Stimulated activated CD4-positive, alpha-beta T cell treated with anti-CD3 and anti-CD28 coated beads, Interleukin-1b, Interleukin-23, amount 100 ng/mL, for 48 hours (primary cell): ENCODE data around the gene STMN3.
A peak's percentile ranks its signal among the peaks of the same experiment; 100 is the strongest.
"Not testable (repeated sequence)": the region's sequence is repeated elsewhere in the genome, so short reads cannot be mapped to it uniquely, and the experiment has no call there.

ENCODE experiments used
- DNase-seq: peaks from one replicate; pipeline ENCODE4 v3.0.0-alpha.2; 2020

The STMN3 gene

GRCh38 chr20:63675681-63676368 is 22.6 kb upstream of the STMN3 start:
- no peak for DNase-seq

DNA sequence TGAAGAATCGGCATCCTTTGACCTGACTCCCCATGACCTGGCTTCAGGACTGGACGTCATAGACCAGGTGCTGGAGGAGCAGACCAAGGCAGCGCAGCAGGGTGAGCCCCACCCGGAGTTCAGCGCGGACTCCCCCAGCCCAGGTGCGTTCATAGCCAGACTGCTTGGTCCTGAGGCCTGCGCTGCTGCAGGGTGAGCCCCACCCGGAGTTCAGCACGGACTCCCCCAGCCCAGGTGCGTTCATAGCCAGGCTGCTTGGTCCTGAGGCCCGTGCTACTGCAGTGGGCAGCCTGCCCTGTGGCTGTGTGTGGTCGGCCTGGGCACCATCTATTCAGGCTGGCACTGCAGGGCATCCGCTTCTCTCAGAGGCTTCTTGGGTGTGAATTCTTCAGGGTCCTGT is 20.7 kb upstream of the STMN3 start:
- DNase-seq: no peak

DNA sequence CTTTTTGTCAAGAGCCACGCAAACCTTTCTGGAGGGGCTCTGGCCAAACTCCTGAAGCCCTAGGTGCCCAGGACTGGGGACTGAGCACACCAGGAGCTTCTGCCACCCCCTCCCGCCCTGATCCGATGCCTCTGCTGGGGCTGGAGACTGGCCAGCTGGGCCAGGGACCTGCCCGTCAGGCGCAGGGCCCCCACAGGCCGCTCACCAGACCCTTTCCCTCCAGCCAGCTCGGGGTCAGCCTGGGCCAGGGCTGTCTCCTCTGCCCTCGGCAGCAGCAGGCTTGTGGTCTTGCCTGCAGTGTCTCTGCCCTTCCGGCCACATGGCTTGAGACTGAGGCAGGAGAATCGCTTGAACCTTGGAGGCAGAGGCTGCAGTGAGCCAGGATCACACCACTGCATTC is 19.4 kb upstream of the STMN3 start:
- DNase-seq: no peak

DNA sequence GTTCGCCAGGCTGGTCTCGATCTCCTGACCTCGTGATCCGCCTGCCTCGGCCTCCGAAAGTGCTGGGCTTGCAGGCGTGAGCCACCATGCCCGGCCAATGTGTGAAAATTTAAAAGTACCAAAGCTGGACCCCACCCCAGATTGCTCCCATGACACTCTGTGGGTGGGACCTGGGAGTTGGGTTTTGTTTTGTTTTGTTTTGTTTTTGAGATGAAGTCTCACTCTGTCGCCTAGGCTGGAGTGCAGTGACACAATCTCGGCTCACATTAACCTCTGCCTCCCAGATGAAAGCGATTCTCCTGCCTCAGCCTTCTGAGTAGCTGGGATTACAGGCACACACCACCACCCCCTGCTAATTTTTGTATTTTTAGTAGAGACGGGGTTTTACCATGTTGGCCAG is 18.5 kb upstream of the STMN3 start:
- DNase-seq: not testable (repeated sequence)

- no peak for DNase-seq
Observed at GRCh38 chr20:63668351-63668750, 15.1 kb upstream of the STMN3 start.

- no peak for DNase-seq
Observed at GRCh38 chr20:63667858-63668257, 14.6 kb upstream of the STMN3 start.

- no peak for DNase-seq
Observed at GRCh38 chr20:63665708-63666107, 12.5 kb upstream of the STMN3 start.

DNA sequence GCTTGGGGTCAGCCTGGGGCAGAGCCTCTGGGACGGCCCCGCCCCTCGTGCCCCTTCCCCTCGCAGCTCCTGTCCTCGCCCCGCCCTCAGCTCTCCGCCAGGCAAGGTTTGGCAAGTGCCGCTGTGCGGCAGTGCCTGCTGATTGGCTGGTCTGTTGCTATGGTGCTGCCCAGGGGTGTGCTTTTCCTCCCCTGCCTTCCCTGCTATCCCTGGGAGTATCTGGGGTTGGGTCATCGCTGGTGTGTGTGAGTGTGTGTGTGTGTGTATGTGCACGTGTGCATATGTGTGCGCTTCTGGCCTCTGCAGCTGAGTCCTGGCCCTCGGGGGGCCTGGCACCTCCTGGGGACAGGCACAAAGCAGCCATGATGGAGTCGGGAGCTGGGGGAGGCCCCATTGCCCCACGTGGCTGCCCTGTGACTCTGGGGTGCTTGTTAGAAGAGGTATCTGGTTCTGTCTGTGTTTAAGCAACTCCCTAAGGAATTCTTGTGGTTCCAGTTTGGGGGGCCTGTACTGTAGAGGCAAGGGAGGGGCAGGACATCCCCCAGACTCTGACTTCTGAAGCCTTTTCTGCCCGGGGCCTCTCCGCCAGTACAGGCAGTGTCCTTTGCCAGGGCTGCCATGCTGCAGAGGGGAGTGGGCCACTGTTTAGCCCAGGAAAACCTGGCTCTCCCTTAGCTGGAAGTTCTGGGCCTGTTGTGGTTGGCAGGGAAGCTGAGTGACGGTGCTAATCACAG is 11.8 kb upstream of the STMN3 start:
- DNase-seq: no peak

- no peak for DNase-seq
Observed at GRCh38 chr20:63664143-63664851, 11.1 kb upstream of the STMN3 start.

DNA sequence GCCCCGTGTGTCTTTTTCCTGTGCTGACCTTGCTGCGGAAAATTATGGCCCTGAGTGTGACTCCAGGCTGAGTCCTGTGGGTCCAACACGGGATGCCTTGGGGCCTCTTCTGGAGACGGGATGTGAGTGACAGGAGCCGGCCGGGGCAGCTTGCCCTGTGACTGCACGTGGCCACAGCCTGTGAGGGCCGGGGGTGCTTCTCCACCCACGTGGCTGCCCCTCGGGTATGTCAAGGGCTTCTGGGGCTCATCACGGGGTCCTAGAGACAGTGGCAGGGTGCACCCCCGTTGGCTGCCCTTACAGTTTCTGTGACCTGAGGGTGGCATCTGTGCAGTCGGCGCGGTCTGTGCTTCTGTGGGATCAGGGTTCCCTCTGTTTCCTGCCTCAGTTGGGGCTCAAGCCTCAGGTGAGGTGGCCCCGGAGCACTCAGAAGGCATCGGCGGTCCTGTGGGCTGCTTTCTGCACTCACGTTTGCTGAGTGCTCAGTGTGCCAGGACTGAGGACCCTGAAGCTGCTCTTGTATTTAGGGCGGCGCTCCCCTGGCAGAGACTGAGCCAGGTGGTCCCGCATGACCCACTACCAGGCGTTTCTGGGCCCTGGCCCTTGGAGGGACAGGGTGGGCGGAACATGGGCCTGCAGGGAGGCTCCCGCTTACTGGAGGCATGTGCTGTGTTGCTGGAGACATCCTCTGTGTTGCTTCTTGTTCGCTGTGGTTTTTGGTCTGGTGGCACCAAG is 10.3 kb upstream of the STMN3 start:
- DNase-seq: no peak

DNA sequence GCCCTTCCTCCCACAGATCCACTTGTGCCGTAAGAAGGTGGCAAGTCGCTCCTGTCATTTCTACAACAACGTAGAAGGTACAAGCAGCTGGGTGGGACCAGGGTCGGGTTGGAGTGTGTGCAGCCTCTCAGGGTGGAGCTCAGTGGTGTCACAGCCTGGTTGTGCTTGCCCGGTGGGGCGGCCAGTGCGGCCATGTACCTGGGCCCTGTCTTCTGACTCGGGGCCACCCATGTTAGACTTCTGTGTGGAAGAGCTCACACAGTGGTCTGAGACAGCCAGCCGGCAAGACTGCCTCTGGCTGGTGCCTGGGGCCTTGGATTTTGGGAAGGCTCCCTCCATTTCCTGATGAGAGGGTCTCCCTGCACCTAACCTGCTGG is 9.6 kb upstream of the STMN3 start:
- no peak for DNase-seq

- no peak for DNase-seq
Observed at GRCh38 chr20:63661959-63662812, 9.0 kb upstream of the STMN3 start.

DNA sequence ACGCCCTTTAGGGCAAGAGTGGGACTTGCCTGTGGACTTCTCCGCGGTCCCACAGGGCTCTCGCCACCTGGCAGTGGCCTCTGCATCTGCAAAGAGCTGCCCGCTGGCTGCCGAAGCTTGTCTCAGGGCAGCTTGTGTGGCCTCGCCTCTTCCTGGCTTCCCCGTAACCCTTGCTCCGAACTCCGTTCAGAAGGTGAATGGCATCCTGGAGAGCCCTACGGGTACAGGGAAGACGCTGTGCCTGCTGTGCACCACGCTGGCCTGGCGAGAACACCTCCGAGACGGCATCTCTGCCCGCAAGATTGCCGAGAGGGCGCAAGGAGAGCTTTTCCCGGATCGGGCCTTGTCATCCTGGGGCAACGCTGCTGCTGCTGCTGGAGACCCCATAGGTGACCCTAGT is 7.9 kb upstream of the STMN3 start:
- no peak for DNase-seq

GRCh38 chr20:63660622-63661021 is 7.4 kb upstream of the STMN3 start:
- no peak for DNase-seq

GRCh38 chr20:63660174-63660573 is 7.0 kb upstream of the STMN3 start:
- not testable (repeated sequence) for DNase-seq

DNA sequence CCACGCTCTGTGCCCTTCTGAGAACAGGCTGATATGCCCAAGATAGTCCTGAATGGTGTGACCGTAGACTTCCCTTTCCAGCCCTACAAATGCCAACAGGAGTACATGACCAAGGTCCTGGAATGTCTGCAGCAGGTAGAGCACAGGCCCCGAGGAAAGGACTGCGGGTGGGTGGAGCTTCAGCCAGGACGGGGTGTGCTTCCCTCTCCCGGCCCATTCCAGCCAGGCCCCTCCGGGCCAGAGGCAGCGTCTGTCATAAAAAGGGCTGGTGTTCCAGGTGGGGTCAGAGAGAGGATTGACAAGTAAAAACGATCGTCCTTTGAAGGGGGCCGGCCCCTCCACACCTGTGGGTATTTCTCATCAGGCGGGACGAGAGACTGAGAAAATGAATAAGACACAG is 6.1 kb upstream of the STMN3 start:
- no peak for DNase-seq

- DNase-seq: peak; percentile 38
Observed at GRCh38 chr20:63658749-63659187, 5.5 kb upstream of the STMN3 start.

DNA sequence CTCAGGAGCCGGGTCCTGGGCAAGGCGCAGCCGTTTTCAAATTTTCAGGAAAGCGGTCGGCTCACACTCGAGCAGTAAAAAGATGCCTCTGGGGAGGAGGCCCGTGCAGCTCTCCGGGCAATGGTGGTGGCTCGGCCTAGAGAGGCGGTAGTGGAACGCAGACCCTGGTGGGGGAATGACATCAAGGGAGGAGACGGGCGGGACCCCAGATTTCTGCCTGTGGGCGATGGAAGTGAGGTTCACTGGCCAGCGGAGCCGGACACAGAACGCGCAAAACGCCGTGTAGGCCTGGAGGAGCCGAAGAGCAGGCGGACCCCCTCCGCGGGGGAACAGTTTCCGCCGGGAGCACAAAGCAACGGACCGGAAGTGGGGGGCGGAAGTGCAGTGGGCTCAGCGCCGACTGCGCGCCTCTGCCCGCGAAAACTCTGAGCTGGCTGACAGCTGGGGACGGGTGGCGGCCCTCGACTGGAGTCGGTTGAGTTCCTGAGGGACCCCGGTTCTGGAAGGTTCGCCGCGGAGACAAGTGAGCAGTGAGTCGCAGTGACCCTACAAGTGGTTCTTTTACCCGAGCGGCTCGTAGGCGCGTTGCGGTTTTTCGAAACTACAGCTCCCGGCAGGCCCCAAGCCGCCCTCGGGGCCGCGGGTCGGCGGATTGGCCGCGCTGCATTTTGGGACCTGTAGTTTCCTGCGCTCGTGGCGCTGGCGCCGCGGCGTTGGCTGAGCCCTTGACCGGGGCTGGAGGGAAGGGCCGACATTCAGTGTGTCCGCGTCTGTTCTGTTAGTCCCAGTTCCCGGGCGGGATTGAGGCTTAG is 4.9 kb upstream of the STMN3 start, which contains the start of gene RTEL1:
TSS of gene RTEL1 (plus strand) at position 376 of the 812 bp plus-strand sequence. CDS start 1,091 bp downstream, outside the sequence.
- DNase-seq: peak; percentile 86

DNA sequence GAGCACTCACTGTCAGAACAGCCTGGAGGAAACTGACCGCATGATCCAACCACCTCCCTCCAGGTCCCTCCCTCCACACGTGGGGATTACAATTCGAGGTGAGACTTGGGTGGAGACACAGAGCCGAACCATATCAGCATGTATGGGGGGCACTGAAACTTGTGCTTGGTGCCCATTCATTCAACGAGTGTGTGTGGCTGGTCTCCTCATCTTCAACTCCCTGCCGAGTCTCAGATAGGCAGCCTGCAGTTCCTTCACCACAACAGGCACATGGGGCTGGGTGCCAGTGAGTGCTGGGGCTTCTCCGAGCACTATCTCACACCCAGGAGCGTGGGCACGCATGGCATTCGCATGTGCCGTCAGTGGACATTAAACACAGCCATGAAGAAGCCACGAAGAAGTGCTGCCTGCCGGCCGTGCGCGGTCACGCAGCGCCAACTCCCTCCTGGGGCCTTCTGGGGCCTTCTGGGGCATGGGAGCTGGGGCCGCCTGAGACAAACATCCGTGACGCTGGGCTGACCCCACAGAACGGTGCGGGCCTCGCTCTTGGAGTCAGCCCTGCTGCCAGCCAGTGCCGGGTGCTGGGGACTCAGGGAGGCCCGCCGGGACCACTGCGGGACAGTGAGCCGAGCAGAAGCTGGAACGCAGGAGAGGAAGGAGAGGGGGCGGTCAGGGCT is 4.2 kb upstream of the STMN3 start:
- DNase-seq: no peak

DNA sequence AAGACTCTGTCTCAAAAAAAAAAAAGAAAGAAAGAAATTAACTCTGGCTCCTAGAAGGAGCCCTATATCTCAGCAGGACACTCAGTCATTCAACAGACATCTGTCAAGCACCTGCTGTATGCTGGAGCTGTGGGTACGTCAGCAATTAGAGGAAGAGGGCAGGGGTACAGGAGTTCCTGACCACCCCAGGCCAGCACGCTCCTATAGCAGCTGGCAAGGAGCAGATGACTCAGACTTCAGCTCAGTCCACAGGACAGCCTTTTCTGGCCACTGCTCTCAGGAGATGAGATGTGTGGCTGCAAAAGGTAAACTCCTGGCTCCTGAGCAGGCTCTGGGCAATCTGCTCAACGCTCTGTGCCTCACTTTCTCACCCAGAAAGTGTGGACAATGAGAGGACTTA is 3.2 kb upstream of the STMN3 start:
- DNase-seq: no peak

GRCh38 chr20:63655249-63655648 is 2.0 kb upstream of the STMN3 start:
- DNase-seq: no peak
